HepG2 (cell line): ENCODE results near the gene TATDN2. TPM values are rescaled to one million over a fixed set of nuclear protein-coding genes. Genes with fewer than 3 reads are reported as not detected.

Source experiments
- ATAC-seq: fragments of 200-7000 bp; cut with Tn5 transposase; 3 replicates; pipeline ENCODE4 v1.9.1; 2020; ENCODE audit warnings: mild to moderate bottlenecking, moderate library complexity
- BruUV-seq: library from RNA; stranded (reverse); fragments of 400-500 nt; replicated peaks from 2 replicates; lab custom pipeline; 2021; lab: Mats Ljungman, UMichigan
- CTCF ChIA-PET: fragments of 300-600 bp; formaldehyde crosslinking; extraction: SDS; loops from one replicate; lab custom pipeline; 2021; ENCODE audit warnings: low total read pairs, inconsistent platforms, low intra/inter-chr PET ratio; lab: Yijun Ruan, JAX
- POLR2A ChIA-PET: fragments of 350-600 bp; sonication (Branson Sonifier 250); formaldehyde crosslinking; loops from one replicate; lab custom pipeline; 2020; ENCODE audit warnings: antibody characterized with exemption, inconsistent platforms; lab: Yijun Ruan, JAX
- DNase-seq: peaks from one replicate; pipeline ENCODE4 v3.0.0-alpha.2; 2015; ENCODE audit warnings: low spot score
- FAIRE-seq: peaks from 3 replicates; lab custom pipeline; 2011; peaks lifted over from hg19 to GRCh38; lab: Jason Lieb, UNC
- H2AFZ ChIP-seq: one replicate; pipeline ENCODE4 v1.6.1; 2011; ENCODE audit warnings: low read length, inconsistent platforms
- H3K27ac ChIP-seq: fragments of 300-600 bp; 3 replicates; pipeline ENCODE4 v1.8.0; 2011; ENCODE audit warnings: mixed run types, mild to moderate bottlenecking, mixed read lengths, low read length, inconsistent platforms; ENCODE audit not compliant: insufficient read depth; ENCODE audit errors: extremely low read length
- H3K27me3 ChIP-seq, 2 experiments: fragments of 200-600 bp in 1 of 2; 2 replicates in 1 of 2; 3 replicates in 1 of 2; pipeline versions ENCODE4 v1.6.0 to v1.8.0; 2011; ENCODE audit warnings: low read length in 2 of 2, mild to moderate bottlenecking in 2 of 2, moderate library complexity in 2 of 2, inconsistent platforms in 1 of 2; ENCODE audit not compliant: insufficient read depth in 2 of 2, control insufficient read depth in 1 of 2
- H3K36me3 ChIP-seq, 2 experiments: fragments of 200-600 bp in 1 of 2; replicated peaks in 1 of 2; 2 replicates in 1 of 2; 3 replicates in 1 of 2; pipeline versions ENCODE4 v1.5.1 to v1.8.0; 2011; ENCODE audit warnings: low read length in 2 of 2, inconsistent platforms in 1 of 2; ENCODE audit not compliant: insufficient read depth in 2 of 2, control insufficient read depth in 1 of 2
- H3K4me1 ChIP-seq: 2 replicates; pipeline ENCODE4 v1.5.1; 2012; ENCODE audit warnings: low read length, inconsistent platforms; ENCODE audit not compliant: insufficient read depth
- H3K4me2 ChIP-seq: 2 replicates; pipeline ENCODE4 v1.6.0; 2011; ENCODE audit warnings: low read depth, low read length, inconsistent platforms
- H3K4me3 ChIP-seq, 3 experiments: fragments of 200-600 bp in 1 of 3; sonication (generic), shearing (Covaris generic) in 1 of 3; replicated peaks in 1 of 3; 2 replicates each; pipeline ENCODE4 v1.5.1; 2011 to 2016; ENCODE audit warnings: low read length in 3 of 3, inconsistent platforms in 2 of 3, low read depth in 2 of 3, mild to moderate bottlenecking in 2 of 3, control low read depth in 1 of 3, mixed read lengths in 1 of 3; ENCODE audit not compliant: insufficient read depth in 1 of 3
- H3K79me2 ChIP-seq: one replicate; pipeline ENCODE4 v1.6.1; 2011; ENCODE audit warnings: low read length, inconsistent platforms; ENCODE audit not compliant: insufficient read depth
- H3K9ac ChIP-seq: 2 replicates; pipeline ENCODE4 v1.6.0; 2011; ENCODE audit warnings: mild to moderate bottlenecking, low read depth, low read length, inconsistent platforms; ENCODE audit not compliant: insufficient read depth
- H3K9me3 ChIP-seq: 2 replicates; pipeline ENCODE4 v1.5.1; 2012; ENCODE audit warnings: mild to moderate bottlenecking, low read length
- H4K20me1 ChIP-seq: 2 replicates; pipeline ENCODE4 v1.6.0; 2011; ENCODE audit warnings: inconsistent platforms, mild to moderate bottlenecking, low read length, moderate library complexity; ENCODE audit not compliant: insufficient read depth
- CHD4 ChIP-seq: fragments of 200-600 bp; sonication (generic); IDR thresholded peaks from 2 replicates; pipeline ENCODE4 v1.7.0; 2017; ENCODE audit warnings: mild to moderate bottlenecking, low read length, borderline replicate concordance
- MEIS1 ChIP-seq: sonication (generic); formaldehyde crosslinking; IDR thresholded peaks from 2 replicates; pipeline ENCODE4 v1.9.0; 2021; ENCODE audit warnings: mild to moderate bottlenecking, missing genetic modification reagents, moderate library complexity, borderline replicate concordance
- NR1H2 ChIP-seq: sonication (generic); formaldehyde crosslinking; IDR thresholded peaks from 2 replicates; pipeline ENCODE4 v1.8.1; 2022; ENCODE audit warnings: low read depth, missing genetic modification reagents, borderline replicate concordance
- ZNF543 ChIP-seq: sonication (generic); formaldehyde crosslinking; IDR thresholded peaks from 2 replicates; pipeline ENCODE4 v1.4.0; 2020; ENCODE audit warnings: mild to moderate bottlenecking, missing genetic modification reagents
- ZNF562 ChIP-seq: sonication (generic); formaldehyde crosslinking; IDR thresholded peaks from 2 replicates; pipeline ENCODE4 v1.8.0; 2022; ENCODE audit warnings: missing genetic modification reagents, borderline replicate concordance
- WGBS: methylation state at CpG from one replicate; pipeline ENCODE4 v1.1.6; 2017; ENCODE audit warnings: low lambda C conversion rate; 5-methylcytosine and 5-hydroxymethylcytosine counted together
- in situ Hi-C: cut with HindIII; loops from 2 replicates; pipeline ENCODE4 v1.10.0; 2017; ENCODE audit warnings: low pct_unique_long_range_greater_than_20kb; ENCODE audit not compliant: extremely low pct_ligation_motif_present
- intact Hi-C: fragments of 100-400 bp; cut with micrococcal nuclease; formaldehyde crosslinking; loops from one replicate; pipeline ENCODE4 v1.10.0; 2022; ENCODE audit not compliant: unreplicated experiment
- polyA plus RNA-seq, 8 experiments: library from polyadenylated mRNA; depleted of rRNA in 3 of 8; stranded (reverse) in 7 of 8; unstranded in 1 of 8; fragments of >200 nt; fragmentation: Illumina TruSeq in 4 of 8; extraction: Trizol in 4 of 8; gene quantifications; 2 replicates each; pipeline versions ENCODE4 v1.2.1 to v1.2.3, GENCODE V29; 2011 to 2016; ENCODE audit warnings: low read depth in 4 of 8, missing spikeins in 1 of 8, mixed read lengths in 1 of 8; ENCODE audit not compliant: insufficient read depth in 1 of 8
- total RNA-seq, 5 experiments: library from RNA; depleted of rRNA; stranded (reverse); fragments of >200 nt; fragmentation: Illumina TruSeq; extraction: Trizol; gene quantifications; 2 replicates each; pipeline ENCODE4 v1.2.3, GENCODE V29; 2016; ENCODE audit warnings: low read depth in 1 of 5
- TF ChIP-seq, protein P1 (sequence below): sonication (generic); formaldehyde crosslinking; IDR thresholded peaks from 2 replicates; pipeline ENCODE4 v1.5.0; 2020; ENCODE audit warnings: missing genetic modification reagents, mild to moderate bottlenecking, borderline replicate concordance
- TF ChIP-seq, protein P2 (sequence below): sonication (generic); formaldehyde crosslinking; IDR thresholded peaks from 2 replicates; pipeline ENCODE4 v1.8.1; 2022; ENCODE audit warnings: mild to moderate bottlenecking, missing genetic modification reagents

The TATDN2 gene
- total and polyA plus RNA-seq, 2 of the 13 experiments (the other 11 are each of a cell fraction or from before 2014, with no cell fraction given), result 12.1 to 21.9 TPM

DNA sequence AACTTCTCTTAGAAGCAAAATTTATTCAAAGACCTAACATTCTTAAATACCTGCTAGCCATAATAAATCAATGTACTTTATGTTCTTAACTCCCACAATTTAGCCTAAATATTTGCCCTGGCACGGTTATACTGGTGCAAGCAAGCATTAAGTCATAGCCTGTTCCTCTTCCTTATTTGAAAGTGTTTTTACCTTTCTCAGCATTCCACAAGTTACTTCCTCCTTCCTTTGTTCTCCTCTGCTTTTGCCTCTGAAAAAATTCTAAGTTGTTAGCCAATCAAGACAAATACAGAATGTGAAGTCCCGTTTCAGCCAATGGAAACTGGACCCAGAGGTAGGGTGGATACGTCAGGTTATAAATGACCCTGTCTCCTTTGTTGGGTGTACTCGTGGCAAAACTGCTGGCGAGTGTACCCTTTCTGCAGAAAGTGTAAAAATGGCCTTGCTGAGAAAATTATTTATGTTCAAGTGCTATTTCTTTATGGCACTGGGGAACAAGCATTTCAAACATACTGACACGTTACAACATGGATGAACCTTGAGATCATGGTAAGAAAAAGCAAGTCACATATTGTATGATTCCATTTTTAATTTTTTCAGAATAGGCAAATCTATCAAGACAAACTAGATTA is 3.1 kb upstream of the TATDN2 start:
- H3K9me3 ChIP-seq, result peaks cover 20% of the 10 kb centered on the region
- ATAC-seq (no peak), FAIRE-seq (no peak), DNase-seq (no peak)
- WGBS, result 96% methylated on average over 6 of the region's 6 CpGs
- no peak overlapping the region for H3K4me3 ChIP-seq
- H3K27ac ChIP-seq, result no peak overlapping the region
- ChIA-PET POLR2A (no interaction called here), CTCF (no interaction called here)
- no peak for TF ChIP-seq NR1H2 (CRISPR knock-in tag)
- TF ChIP-seq ZNF562 (CRISPR knock-in tag), result peak; percentile 97
- in situ Hi-C loops (no loop called here), intact Hi-C loops (no loop called here)
- BruUV-seq, result no TSS peak
- no peak overlapping the region for H2AFZ ChIP-seq
- no peaks in the 10 kb centered on the region; a peak in 1 of 5 replicates for H3K27me3 ChIP-seq
- no peaks in the 10 kb centered on the region for H4K20me1 ChIP-seq
- H3K4me2 ChIP-seq, result no peak overlapping the region
- H3K4me1 ChIP-seq, result peaks cover 10% of the 10 kb centered on the region
- peaks cover 4 to 5% of the 10 kb centered on the region in 2 experiments; a peak in 4 of 5 replicates for H3K36me3 ChIP-seq
- H3K9ac ChIP-seq, result no peak overlapping the region
- peaks cover 15% of the 10 kb centered on the region for H3K79me2 ChIP-seq

DNA sequence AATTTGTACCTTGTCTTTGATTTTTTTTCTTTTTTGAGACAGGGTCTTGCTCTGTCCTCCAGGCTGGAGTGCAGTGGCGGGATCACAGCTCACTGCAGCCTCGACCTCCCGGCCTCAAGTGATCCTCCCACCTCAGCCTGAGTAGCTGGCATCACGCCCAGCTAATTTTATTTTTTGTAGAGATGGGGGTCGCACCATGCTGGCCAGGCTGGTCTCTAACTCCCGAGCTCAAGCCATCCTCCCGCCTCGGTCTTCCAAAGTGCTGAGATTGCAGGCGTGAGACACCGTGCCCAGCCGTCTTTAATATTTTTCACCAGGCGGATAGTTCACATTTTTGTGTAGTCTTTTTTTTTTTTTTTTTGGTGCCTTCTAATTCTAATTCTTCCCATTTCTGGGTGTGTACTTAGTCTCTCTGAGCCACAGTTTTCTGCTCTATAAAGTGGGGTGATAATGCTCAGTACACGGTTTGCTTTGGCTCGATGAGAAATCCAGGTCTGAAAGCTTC is 528 bp upstream of the TATDN2 start:
- Histone ChIP-seq H3K9ac (peak overlapping the region; percentile 49), H2AFZ (no peak overlapping the region), H3K4me3 (peak overlapping the region; percentile 14 to 92 (median 77); a peak in 4 of 6 replicates), H4K20me1 (peaks cover 11% of the 10 kb centered on the region; the same call in 1 of the 2 replicates), H3K4me1 (peaks cover 35% of the 10 kb centered on the region), H3K9me3 (peaks cover 20% of the 10 kb centered on the region), H3K79me2 (peaks cover 37% of the 10 kb centered on the region), H3K27me3 (no peaks in the 10 kb centered on the region; a peak in 1 of 5 replicates), H3K4me2 (peak overlapping the region; percentile 75), H3K36me3 (peaks cover 4 to 15% of the 10 kb centered on the region in 2 experiments; a peak in 4 of 5 replicates), H3K27ac (peak overlapping the region; percentile 86)
- no TSS peak for BruUV-seq
- in situ Hi-C loops, result no loop called here
- ChIA-PET CTCF (no interaction called here), POLR2A (interaction anchor here (0.6 to 2.0 kb wide), 27 partner anchors 8 to 497 kb away, joined by 3 to 16 read pairs (median 4); partner anchors contain the start of genes ARPC4, CRELD1, GHRL and OGG1)
- TF ChIP-seq, protein P1, sequence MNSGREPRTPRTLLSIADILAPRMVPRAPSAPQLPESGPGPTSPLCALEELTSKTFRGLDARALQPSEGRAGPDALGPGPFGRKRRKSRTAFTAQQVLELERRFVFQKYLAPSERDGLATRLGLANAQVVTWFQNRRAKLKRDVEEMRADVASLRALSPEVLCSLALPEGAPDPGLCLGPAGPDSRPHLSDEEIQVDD (CRISPR knock-in tag), result 0 out of 2 replicates have a peak, but pooled peaks have one; percentile 6
- no peak; the same call in 1 of the 2 replicates for TF ChIP-seq MEIS1 (CRISPR knock-in tag)
- 0 out of 2 replicates have a peak, but pooled peaks have one; percentile 1 for TF ChIP-seq ZNF543 (CRISPR knock-in tag)
- TF ChIP-seq, protein P2, sequence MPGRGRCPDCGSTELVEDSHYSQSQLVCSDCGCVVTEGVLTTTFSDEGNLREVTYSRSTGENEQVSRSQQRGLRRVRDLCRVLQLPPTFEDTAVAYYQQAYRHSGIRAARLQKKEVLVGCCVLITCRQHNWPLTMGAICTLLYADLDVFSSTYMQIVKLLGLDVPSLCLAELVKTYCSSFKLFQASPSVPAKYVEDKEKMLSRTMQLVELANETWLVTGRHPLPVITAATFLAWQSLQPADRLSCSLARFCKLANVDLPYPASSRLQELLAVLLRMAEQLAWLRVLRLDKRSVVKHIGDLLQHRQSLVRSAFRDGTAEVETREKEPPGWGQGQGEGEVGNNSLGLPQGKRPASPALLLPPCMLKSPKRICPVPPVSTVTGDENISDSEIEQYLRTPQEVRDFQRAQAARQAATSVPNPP, result 0 out of 2 replicates have a peak, but pooled peaks have one; percentile 31
- 0 out of 2 replicates have a peak, but pooled peaks have one; percentile 42 for TF ChIP-seq CHD4
- ATAC-seq (no peak), FAIRE-seq (no peak), DNase-seq (no peak)
- intact Hi-C loops, result no loop called here
- 75% methylated on average over 14 of the region's 14 CpGs for WGBS
